HG03095 (cell line): ENCODE results near the gene PCLO.

Experiments
- ATAC-seq: cut with Tn5 transposase; IDR thresholded peaks from one replicate; pipeline ENCODE4 v1.9.1; 2021; ENCODE audit warnings: moderate library complexity; ENCODE audit not compliant: unreplicated experiment

Gene PCLO

GRCh38 chr7:82841828-82842227, 320.9 kb downstream of the PCLO start:
- ATAC-seq, result no peak

GRCh38 chr7:82840061-82840460, 322.6 kb downstream of the PCLO start:
- ATAC-seq, result no peak

- no peak for ATAC-seq
Measured at GRCh38 chr7:82839555-82839954, 323.1 kb downstream of the PCLO start.

GRCh38 chr7:82839063-82839462, 323.6 kb downstream of the PCLO start:
- ATAC-seq, result no peak

GRCh38 chr7:82838314-82838713, 324.4 kb downstream of the PCLO start:
- ATAC-seq, result no peak

GRCh38 chr7:82823073-82823472, 339.6 kb downstream of the PCLO start:
- no peak for ATAC-seq

- ATAC-seq, result no peak
Measured at GRCh38 chr7:82821037-82821436, 341.6 kb downstream of the PCLO start.

GRCh38 chr7:82818171-82818570, 344.5 kb downstream of the PCLO start:
- ATAC-seq, result no peak

GRCh38 chr7:82816272-82816671, 346.4 kb downstream of the PCLO start:
- no peak for ATAC-seq

GRCh38 chr7:82810558-82811259, 352.0 kb downstream of the PCLO start:
- peak; percentile 74 for ATAC-seq

GRCh38 chr7:82808633-82809032, 354.1 kb downstream of the PCLO start:
- ATAC-seq, result no peak

GRCh38 chr7:82805527-82805960, 357.1 kb downstream of the PCLO start:
- no peak for ATAC-seq

- no peak for ATAC-seq
Measured at GRCh38 chr7:82803411-82803810, 359.3 kb downstream of the PCLO start.

GRCh38 chr7:82789883-82790609, 372.6 kb downstream of the PCLO start:
- no peak for ATAC-seq

- ATAC-seq, result no peak
Measured at GRCh38 chr7:82778021-82778420, 384.7 kb downstream of the PCLO start.

- ATAC-seq, result no peak
Measured at GRCh38 chr7:82762880-82763279, 399.8 kb downstream of the PCLO start.

GRCh38 chr7:82760831-82761230, 401.9 kb downstream of the PCLO start:
- no peak for ATAC-seq

GRCh38 chr7:82760074-82760473, 402.6 kb downstream of the PCLO start:
- ATAC-seq, result no peak

- ATAC-seq, result no peak
Measured at GRCh38 chr7:82755705-82756551, 406.8 kb downstream of the PCLO start.

- no peak for ATAC-seq
Measured at GRCh38 chr7:82750007-82750406, 412.7 kb downstream of the PCLO start.

GRCh38 chr7:82745820-82746219, 416.9 kb downstream of the PCLO start:
- no peak for ATAC-seq

- ATAC-seq, result no peak
Measured at GRCh38 chr7:82745117-82745516, 417.6 kb downstream of the PCLO start.
